Measurements from ENCODE around the gene LRCH1.

DNA sequence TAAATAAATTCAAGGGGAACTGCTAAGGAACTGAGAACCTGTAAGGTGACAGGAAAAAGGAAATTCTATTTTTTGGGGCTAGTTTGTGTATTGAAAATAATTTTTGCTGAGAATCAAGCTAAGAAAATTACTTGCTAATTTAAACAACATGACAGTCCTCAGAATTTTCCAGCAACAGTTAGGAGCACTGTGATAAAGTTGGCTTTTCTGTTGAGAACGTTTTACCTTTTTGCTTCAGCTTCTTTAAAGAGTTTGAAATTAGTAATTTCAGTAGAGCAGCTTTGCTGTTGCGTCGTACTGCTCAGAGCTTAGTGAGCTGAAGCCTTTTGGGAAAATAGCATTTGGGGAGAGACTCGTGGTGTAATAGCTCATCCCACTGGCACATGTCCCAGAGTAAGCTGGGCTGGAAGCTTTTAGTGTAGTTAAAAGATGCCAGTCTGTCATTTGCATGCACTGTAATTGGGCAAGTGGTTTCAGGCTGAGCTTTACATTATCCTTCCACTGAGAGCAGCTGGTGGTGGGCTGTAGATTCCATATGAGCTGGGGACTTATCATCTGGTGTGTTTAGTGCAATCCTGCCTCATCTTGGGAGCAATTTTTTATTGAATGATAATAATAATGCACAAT lies 69.8 kb downstream of the LRCH1 start:
- TF ChIP-seq, protein P1, sequence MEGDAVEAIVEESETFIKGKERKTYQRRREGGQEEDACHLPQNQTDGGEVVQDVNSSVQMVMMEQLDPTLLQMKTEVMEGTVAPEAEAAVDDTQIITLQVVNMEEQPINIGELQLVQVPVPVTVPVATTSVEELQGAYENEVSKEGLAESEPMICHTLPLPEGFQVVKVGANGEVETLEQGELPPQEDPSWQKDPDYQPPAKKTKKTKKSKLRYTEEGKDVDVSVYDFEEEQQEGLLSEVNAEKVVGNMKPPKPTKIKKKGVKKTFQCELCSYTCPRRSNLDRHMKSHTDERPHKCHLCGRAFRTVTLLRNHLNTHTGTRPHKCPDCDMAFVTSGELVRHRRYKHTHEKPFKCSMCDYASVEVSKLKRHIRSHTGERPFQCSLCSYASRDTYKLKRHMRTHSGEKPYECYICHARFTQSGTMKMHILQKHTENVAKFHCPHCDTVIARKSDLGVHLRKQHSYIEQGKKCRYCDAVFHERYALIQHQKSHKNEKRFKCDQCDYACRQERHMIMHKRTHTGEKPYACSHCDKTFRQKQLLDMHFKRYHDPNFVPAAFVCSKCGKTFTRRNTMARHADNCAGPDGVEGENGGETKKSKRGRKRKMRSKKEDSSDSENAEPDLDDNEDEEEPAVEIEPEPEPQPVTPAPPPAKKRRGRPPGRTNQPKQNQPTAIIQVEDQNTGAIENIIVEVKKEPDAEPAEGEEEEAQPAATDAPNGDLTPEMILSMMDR (conservative IDR thresholded peaks at IDR 0.05 in 1 of 2, IDR thresholded peaks at IDR 0.05 in 1 of 2; ENCODE audit: low read depth in 1 of 2, low read length in 2 of 2), result no peak
- TF ChIP-seq EZH2 (IDR thresholded peaks at IDR 0.05; ENCODE audit: low read length, missing control alignments), result no peak

Data from fibroblast of lung (primary cell).